Measurements from ENCODE around the gene SLC2A11. TPM values are rescaled to one million over a fixed set of nuclear protein-coding genes. Genes with fewer than 3 reads are reported as not detected.

SLC2A11 gene
- total RNA-seq, 1 experiment from 2014 or later = 17.2 TPM

DNA sequence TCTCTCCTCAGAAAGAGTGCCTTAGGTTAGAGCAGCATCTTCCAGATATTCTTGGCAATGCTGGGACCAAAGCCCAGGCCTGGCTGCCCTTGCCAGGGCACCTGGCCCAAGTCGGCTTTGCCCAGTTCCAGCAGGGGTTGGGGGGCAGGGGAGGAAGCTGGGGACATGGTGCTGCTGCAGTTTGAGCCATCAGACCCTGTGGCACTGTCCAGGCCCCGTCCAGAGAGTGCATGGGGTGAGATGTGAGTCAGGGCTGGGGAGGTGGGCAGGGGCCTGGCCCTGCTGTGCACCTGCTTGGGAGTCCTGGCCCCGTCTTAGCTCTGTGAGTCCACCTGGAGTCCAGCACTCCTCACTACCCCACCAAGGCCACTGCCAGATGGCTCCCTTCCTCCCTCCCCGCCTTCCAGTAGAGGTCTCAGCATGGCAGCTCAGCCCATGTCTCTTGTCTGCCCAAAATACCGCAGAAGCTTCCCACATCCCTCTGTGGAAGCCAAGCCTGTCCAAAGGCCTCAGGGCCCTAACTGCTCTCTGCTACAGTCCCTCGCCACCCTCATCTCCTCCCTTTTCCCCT lies 35.5 kb upstream of the SLC2A11 start:
- Histone ChIP-seq H3K27ac (ENCODE audit: low read depth, low read length) (no peak overlapping the region), H3K79me2 (ENCODE audit: insufficient read depth, low read length) (no peaks in the 10 kb centered on the region), H3K4me2 (ENCODE audit: low read length) (no peak overlapping the region), H3K4me1 (ENCODE audit: control insufficient read depth in 1 of 2, insufficient read depth in 2 of 2, low read length in 2 of 2) (no peaks in the 10 kb centered on the region), H3K9me3 (ENCODE audit: control insufficient read depth in 1 of 2, insufficient read depth in 1 of 2, low read depth in 1 of 2, low read length in 2 of 2) (no peaks in the 10 kb centered on the region), H3K9me2 (ENCODE audit: insufficient read depth) (no peaks in the 10 kb centered on the region), H2AFZ (ENCODE audit: low read depth, low read length, poor library complexity, severe bottlenecking) (no peak overlapping the region), H4K20me1 (ENCODE audit: insufficient read depth) (no peaks in the 10 kb centered on the region), H3K36me3 (ENCODE audit: control insufficient read depth in 1 of 2, insufficient read depth in 2 of 2, low read length in 2 of 2) (peaks cover 19 to 33% of the 10 kb centered on the region in 2 experiments; a peak in 3 of 4 replicates), H3K27me3 (ENCODE audit: insufficient read depth, low read length) (no peaks in the 10 kb centered on the region), H3K4me3 (replicated peaks in 1 of 2; ENCODE audit: low read depth in 1 of 2, low read length in 2 of 2) (no peak overlapping the region), H3K9ac (ENCODE audit: low read length) (no peak overlapping the region)
- BruUV-seq (replicated peaks) = no TSS peak
- intact Hi-C loops (cut with micrococcal nuclease) = no loop called here
- ATAC-seq (no peak), DNase-seq (ENCODE audit: low read depth, low spot score) (no peak)
- ChIA-PET RAD21 (ENCODE audit: low non-redundant PET in 1 of 2, low total read pairs in 2 of 2, uncharacterized antibody in 2 of 2, unreplicated experiment in 2 of 2) (no interaction called here), POLR2A (no interaction called here), CTCF (interaction anchor here (1.0 kb wide), 1 partner anchor 28 kb away, joined by 3 read pairs; no protein-coding TSS in a partner anchor)
- TF ChIP-seq, protein P1, sequence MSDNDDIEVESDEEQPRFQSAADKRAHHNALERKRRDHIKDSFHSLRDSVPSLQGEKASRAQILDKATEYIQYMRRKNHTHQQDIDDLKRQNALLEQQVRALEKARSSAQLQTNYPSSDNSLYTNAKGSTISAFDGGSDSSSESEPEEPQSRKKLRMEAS (IDR thresholded peaks at IDR 0.05) = no peak
- no peak for TF ChIP-seq FOSL1 (IDR thresholded peaks at IDR 0.05; ENCODE audit: low read depth)
- TF ChIP-seq, protein P2, sequence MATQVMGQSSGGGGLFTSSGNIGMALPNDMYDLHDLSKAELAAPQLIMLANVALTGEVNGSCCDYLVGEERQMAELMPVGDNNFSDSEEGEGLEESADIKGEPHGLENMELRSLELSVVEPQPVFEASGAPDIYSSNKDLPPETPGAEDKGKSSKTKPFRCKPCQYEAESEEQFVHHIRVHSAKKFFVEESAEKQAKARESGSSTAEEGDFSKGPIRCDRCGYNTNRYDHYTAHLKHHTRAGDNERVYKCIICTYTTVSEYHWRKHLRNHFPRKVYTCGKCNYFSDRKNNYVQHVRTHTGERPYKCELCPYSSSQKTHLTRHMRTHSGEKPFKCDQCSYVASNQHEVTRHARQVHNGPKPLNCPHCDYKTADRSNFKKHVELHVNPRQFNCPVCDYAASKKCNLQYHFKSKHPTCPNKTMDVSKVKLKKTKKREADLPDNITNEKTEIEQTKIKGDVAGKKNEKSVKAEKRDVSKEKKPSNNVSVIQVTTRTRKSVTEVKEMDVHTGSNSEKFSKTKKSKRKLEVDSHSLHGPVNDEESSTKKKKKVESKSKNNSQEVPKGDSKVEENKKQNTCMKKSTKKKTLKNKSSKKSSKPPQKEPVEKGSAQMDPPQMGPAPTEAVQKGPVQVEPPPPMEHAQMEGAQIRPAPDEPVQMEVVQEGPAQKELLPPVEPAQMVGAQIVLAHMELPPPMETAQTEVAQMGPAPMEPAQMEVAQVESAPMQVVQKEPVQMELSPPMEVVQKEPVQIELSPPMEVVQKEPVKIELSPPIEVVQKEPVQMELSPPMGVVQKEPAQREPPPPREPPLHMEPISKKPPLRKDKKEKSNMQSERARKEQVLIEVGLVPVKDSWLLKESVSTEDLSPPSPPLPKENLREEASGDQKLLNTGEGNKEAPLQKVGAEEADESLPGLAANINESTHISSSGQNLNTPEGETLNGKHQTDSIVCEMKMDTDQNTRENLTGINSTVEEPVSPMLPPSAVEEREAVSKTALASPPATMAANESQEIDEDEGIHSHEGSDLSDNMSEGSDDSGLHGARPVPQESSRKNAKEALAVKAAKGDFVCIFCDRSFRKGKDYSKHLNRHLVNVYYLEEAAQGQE (IDR thresholded peaks at IDR 0.05; ENCODE audit: low read depth) = no peak
- TF ChIP-seq, protein P3, sequence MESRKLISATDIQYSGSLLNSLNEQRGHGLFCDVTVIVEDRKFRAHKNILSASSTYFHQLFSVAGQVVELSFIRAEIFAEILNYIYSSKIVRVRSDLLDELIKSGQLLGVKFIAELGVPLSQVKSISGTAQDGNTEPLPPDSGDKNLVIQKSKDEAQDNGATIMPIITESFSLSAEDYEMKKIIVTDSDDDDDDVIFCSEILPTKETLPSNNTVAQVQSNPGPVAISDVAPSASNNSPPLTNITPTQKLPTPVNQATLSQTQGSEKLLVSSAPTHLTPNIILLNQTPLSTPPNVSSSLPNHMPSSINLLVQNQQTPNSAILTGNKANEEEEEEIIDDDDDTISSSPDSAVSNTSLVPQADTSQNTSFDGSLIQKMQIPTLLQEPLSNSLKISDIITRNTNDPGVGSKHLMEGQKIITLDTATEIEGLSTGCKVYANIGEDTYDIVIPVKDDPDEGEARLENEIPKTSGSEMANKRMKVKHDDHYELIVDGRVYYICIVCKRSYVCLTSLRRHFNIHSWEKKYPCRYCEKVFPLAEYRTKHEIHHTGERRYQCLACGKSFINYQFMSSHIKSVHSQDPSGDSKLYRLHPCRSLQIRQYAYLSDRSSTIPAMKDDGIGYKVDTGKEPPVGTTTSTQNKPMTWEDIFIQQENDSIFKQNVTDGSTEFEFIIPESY (IDR thresholded peaks at IDR 0.05; ENCODE audit: extremely low read depth, insufficient replicate concordance, low read length) = no peak
- no peak for TF ChIP-seq POLR2AphosphoS5 (IDR thresholded peaks at IDR 0.05; ENCODE audit: low read depth, low read length)
